Measurements from ENCODE around the gene ACSL1.

DNA sequence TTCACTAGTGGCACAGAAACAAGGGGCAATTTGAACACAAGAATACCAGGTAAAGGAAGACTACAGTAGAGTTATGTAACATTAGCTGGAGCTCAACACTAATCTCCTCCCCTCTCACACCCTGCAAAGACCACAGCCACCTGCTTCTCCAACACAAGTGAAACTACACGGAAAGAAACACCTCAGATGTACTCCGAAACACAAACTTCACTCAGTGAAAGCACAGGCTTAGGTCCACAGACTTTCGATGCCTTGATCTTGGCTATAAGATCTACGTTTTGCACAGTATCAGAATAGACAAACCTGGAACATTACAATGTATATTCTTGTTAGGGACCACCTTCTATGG, 7.6 kb downstream of the ACSL1 start:
- TF ChIP-seq, protein P1, sequence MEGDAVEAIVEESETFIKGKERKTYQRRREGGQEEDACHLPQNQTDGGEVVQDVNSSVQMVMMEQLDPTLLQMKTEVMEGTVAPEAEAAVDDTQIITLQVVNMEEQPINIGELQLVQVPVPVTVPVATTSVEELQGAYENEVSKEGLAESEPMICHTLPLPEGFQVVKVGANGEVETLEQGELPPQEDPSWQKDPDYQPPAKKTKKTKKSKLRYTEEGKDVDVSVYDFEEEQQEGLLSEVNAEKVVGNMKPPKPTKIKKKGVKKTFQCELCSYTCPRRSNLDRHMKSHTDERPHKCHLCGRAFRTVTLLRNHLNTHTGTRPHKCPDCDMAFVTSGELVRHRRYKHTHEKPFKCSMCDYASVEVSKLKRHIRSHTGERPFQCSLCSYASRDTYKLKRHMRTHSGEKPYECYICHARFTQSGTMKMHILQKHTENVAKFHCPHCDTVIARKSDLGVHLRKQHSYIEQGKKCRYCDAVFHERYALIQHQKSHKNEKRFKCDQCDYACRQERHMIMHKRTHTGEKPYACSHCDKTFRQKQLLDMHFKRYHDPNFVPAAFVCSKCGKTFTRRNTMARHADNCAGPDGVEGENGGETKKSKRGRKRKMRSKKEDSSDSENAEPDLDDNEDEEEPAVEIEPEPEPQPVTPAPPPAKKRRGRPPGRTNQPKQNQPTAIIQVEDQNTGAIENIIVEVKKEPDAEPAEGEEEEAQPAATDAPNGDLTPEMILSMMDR (IDR thresholded peaks at IDR 0.05; ENCODE audit: insufficient read depth, low read length), result no peak
- TF ChIP-seq, protein P2, sequence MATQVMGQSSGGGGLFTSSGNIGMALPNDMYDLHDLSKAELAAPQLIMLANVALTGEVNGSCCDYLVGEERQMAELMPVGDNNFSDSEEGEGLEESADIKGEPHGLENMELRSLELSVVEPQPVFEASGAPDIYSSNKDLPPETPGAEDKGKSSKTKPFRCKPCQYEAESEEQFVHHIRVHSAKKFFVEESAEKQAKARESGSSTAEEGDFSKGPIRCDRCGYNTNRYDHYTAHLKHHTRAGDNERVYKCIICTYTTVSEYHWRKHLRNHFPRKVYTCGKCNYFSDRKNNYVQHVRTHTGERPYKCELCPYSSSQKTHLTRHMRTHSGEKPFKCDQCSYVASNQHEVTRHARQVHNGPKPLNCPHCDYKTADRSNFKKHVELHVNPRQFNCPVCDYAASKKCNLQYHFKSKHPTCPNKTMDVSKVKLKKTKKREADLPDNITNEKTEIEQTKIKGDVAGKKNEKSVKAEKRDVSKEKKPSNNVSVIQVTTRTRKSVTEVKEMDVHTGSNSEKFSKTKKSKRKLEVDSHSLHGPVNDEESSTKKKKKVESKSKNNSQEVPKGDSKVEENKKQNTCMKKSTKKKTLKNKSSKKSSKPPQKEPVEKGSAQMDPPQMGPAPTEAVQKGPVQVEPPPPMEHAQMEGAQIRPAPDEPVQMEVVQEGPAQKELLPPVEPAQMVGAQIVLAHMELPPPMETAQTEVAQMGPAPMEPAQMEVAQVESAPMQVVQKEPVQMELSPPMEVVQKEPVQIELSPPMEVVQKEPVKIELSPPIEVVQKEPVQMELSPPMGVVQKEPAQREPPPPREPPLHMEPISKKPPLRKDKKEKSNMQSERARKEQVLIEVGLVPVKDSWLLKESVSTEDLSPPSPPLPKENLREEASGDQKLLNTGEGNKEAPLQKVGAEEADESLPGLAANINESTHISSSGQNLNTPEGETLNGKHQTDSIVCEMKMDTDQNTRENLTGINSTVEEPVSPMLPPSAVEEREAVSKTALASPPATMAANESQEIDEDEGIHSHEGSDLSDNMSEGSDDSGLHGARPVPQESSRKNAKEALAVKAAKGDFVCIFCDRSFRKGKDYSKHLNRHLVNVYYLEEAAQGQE (IDR thresholded peaks at IDR 0.05; ENCODE audit: insufficient replicate concordance, low read depth), result no peak
- no peak for TF ChIP-seq POLR2AphosphoS5 (IDR thresholded peaks at IDR 0.05; ENCODE audit: low read depth)

Data from HL-60 (cell line).